ENCODE data around the gene SRD5A2. TPM values are rescaled to one million over a fixed set of nuclear protein-coding genes. Genes with fewer than 3 reads are reported as not detected.

Gene SRD5A2
- total and polyA plus RNA-seq, 4 donors: 2.3 to 23.3 (median 2.9) TPM; not detected in 1

- Histone ChIP-seq H3K4me3 (ENCODE audit: low read depth in 1 of 3, low read length in 3 of 3) (no peak overlapping the region), H3K4me1 (ENCODE audit: control insufficient read depth in 4 of 4, insufficient read depth in 4 of 4, low read length in 3 of 4) (peaks cover 0 to 7% (median 3%) of the 10 kb centered on the region in 4 donors), H3K27ac (ENCODE audit: low read depth in 1 of 2, low read length in 2 of 2) (peak overlapping the region; percentile 36 to 93), H3K9me3 (ENCODE audit: control insufficient read depth in 4 of 4, low read length in 3 of 4) (no peaks in the 10 kb centered on the region), H3K27me3 (ENCODE audit: control insufficient read depth in 4 of 4, insufficient read depth in 4 of 4, low read length in 3 of 4) (no peaks in the 10 kb centered on the region), H3K9ac (ENCODE audit: low read depth in 1 of 2, low read length in 2 of 2) (peak overlapping the region in 1 of 2 donors; percentile 43), H3K36me3 (ENCODE audit: control insufficient read depth in 4 of 4, insufficient read depth in 3 of 4, low read depth in 1 of 4, low read length in 3 of 4) (no peaks in the 10 kb centered on the region)
- DNase-seq (ENCODE audit: low spot score): no peak
- 25% methylated on average over 3 of the region's 3 CpGs for WGBS
- TF ChIP-seq YY1 (IDR thresholded peaks at IDR 0.05) (peak; percentile 27), RAD21 (IDR thresholded peaks at IDR 0.05) (peak; percentile 28 to 52), RXRA (IDR thresholded peaks at IDR 0.05) (peak; percentile 48 to 69), SP1 (IDR thresholded peaks at IDR 0.05) (peak; percentile 60), HNF4A (conservative IDR thresholded peaks at IDR 0.05) (peak; percentile 48 to 65), JUND (IDR thresholded peaks at IDR 0.05) (peak in 1 of 2 donors; percentile 8), EGR1 (IDR thresholded peaks at IDR 0.05; ENCODE audit: low read depth in 2 of 2) (no peak), GABPA (IDR thresholded peaks at IDR 0.05 in 1 of 2, conservative IDR thresholded peaks at IDR 0.05 in 1 of 2) (no peak)
These were observed 2.4 kb downstream of the SRD5A2 start for GRCh38 chr2:31578316-31578715.

- no peak for DNase-seq (ENCODE audit: low spot score)
- Histone ChIP-seq H3K4me3 (ENCODE audit: low read depth in 1 of 3, low read length in 3 of 3) (peak overlapping the region in 2 of 3 donors; percentile 3 to 14), H3K36me3 (ENCODE audit: control insufficient read depth in 4 of 4, insufficient read depth in 3 of 4, low read depth in 1 of 4, low read length in 3 of 4) (no peaks in the 10 kb centered on the region), H3K27me3 (ENCODE audit: control insufficient read depth in 4 of 4, insufficient read depth in 4 of 4, low read length in 3 of 4) (no peaks in the 10 kb centered on the region), H3K4me1 (ENCODE audit: control insufficient read depth in 4 of 4, insufficient read depth in 4 of 4, low read length in 3 of 4) (peaks cover 0 to 12% (median 4%) of the 10 kb centered on the region in 4 donors), H3K27ac (ENCODE audit: low read depth in 1 of 2, low read length in 2 of 2) (peak overlapping the region in 1 of 2 donors; percentile 48), H3K9ac (ENCODE audit: low read depth in 1 of 2, low read length in 2 of 2) (no peak overlapping the region), H3K9me3 (ENCODE audit: control insufficient read depth in 4 of 4, low read length in 3 of 4) (no peaks in the 10 kb centered on the region)
- TF ChIP-seq, protein P1, sequence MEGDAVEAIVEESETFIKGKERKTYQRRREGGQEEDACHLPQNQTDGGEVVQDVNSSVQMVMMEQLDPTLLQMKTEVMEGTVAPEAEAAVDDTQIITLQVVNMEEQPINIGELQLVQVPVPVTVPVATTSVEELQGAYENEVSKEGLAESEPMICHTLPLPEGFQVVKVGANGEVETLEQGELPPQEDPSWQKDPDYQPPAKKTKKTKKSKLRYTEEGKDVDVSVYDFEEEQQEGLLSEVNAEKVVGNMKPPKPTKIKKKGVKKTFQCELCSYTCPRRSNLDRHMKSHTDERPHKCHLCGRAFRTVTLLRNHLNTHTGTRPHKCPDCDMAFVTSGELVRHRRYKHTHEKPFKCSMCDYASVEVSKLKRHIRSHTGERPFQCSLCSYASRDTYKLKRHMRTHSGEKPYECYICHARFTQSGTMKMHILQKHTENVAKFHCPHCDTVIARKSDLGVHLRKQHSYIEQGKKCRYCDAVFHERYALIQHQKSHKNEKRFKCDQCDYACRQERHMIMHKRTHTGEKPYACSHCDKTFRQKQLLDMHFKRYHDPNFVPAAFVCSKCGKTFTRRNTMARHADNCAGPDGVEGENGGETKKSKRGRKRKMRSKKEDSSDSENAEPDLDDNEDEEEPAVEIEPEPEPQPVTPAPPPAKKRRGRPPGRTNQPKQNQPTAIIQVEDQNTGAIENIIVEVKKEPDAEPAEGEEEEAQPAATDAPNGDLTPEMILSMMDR (IDR thresholded peaks at IDR 0.05; ENCODE audit: low read depth, low read length, missing input control): no peak
- no peak for TF ChIP-seq RXRA (IDR thresholded peaks at IDR 0.05)
- no peak for TF ChIP-seq YY1 (IDR thresholded peaks at IDR 0.05)
- TF ChIP-seq, protein P2, sequence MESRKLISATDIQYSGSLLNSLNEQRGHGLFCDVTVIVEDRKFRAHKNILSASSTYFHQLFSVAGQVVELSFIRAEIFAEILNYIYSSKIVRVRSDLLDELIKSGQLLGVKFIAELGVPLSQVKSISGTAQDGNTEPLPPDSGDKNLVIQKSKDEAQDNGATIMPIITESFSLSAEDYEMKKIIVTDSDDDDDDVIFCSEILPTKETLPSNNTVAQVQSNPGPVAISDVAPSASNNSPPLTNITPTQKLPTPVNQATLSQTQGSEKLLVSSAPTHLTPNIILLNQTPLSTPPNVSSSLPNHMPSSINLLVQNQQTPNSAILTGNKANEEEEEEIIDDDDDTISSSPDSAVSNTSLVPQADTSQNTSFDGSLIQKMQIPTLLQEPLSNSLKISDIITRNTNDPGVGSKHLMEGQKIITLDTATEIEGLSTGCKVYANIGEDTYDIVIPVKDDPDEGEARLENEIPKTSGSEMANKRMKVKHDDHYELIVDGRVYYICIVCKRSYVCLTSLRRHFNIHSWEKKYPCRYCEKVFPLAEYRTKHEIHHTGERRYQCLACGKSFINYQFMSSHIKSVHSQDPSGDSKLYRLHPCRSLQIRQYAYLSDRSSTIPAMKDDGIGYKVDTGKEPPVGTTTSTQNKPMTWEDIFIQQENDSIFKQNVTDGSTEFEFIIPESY (IDR thresholded peaks at IDR 0.05): no peak
- TF ChIP-seq HNF4G (IDR thresholded peaks at IDR 0.05): no peak
- TF ChIP-seq EGR1 (IDR thresholded peaks at IDR 0.05; ENCODE audit: low read depth in 2 of 2): no peak
- 64% methylated on average over 1 of the region's 1 CpG for WGBS
These were observed 3.6 kb downstream of the SRD5A2 start for GRCh38 chr2:31577143-31577542.

- H3K9me3 ChIP-seq (ENCODE audit: control insufficient read depth in 4 of 4, low read length in 3 of 4): no peaks in the 10 kb centered on the region
- peaks cover 0 to 37% (median 5%) of the 10 kb centered on the region in 4 donors for H3K4me1 ChIP-seq (ENCODE audit: control insufficient read depth in 4 of 4, insufficient read depth in 4 of 4, low read length in 3 of 4)
- 94% methylated on average over 10 of the region's 10 CpGs for WGBS
- H3K36me3 ChIP-seq (ENCODE audit: control insufficient read depth in 4 of 4, insufficient read depth in 3 of 4, low read depth in 1 of 4, low read length in 3 of 4): no peaks in the 10 kb centered on the region
- H3K9ac ChIP-seq (ENCODE audit: low read depth in 1 of 2, low read length in 2 of 2): no peak overlapping the region
- H3K27ac ChIP-seq (ENCODE audit: low read depth in 1 of 2, low read length in 2 of 2): peak overlapping the region in 1 of 2 donors; percentile 45
- no peak overlapping the region for H3K4me3 ChIP-seq (ENCODE audit: low read depth in 1 of 3, low read length in 3 of 3)
- DNase-seq (ENCODE audit: low spot score): no peak
- no peaks in the 10 kb centered on the region for H3K27me3 ChIP-seq (ENCODE audit: control insufficient read depth in 4 of 4, insufficient read depth in 4 of 4, low read length in 3 of 4)
- TF ChIP-seq YY1 (IDR thresholded peaks at IDR 0.05) (no peak), MAX (IDR thresholded peaks at IDR 0.05) (no peak), ATF3 (IDR thresholded peaks at IDR 0.05) (no peak), RXRA (IDR thresholded peaks at IDR 0.05) (no peak), HNF4G (IDR thresholded peaks at IDR 0.05) (no peak), FOXA2 (IDR thresholded peaks at IDR 0.05) (no peak), NR2F2 (IDR thresholded peaks at IDR 0.05) (no peak), TAF1 (conservative IDR thresholded peaks at IDR 0.05) (no peak), GABPA (IDR thresholded peaks at IDR 0.05 in 1 of 2, conservative IDR thresholded peaks at IDR 0.05 in 1 of 2) (no peak), JUND (IDR thresholded peaks at IDR 0.05) (no peak), FOXA1 (IDR thresholded peaks at IDR 0.05) (no peak), EGR1 (IDR thresholded peaks at IDR 0.05; ENCODE audit: low read depth in 2 of 2) (no peak), HNF4A (conservative IDR thresholded peaks at IDR 0.05) (no peak), SP1 (IDR thresholded peaks at IDR 0.05) (no peak)
- TF ChIP-seq, protein P2 (IDR thresholded peaks at IDR 0.05): no peak
- TF ChIP-seq, protein P1 (IDR thresholded peaks at IDR 0.05; ENCODE audit: low read depth, low read length, missing input control): no peak
These were observed 12.0 kb downstream of the SRD5A2 start for GRCh38 chr2:31568585-31569201.
